ENCODE results near the gene RABL2B.
A peak's percentile ranks its signal among the peaks of the same experiment; 100 is the strongest.

RABL2B gene

DNA sequence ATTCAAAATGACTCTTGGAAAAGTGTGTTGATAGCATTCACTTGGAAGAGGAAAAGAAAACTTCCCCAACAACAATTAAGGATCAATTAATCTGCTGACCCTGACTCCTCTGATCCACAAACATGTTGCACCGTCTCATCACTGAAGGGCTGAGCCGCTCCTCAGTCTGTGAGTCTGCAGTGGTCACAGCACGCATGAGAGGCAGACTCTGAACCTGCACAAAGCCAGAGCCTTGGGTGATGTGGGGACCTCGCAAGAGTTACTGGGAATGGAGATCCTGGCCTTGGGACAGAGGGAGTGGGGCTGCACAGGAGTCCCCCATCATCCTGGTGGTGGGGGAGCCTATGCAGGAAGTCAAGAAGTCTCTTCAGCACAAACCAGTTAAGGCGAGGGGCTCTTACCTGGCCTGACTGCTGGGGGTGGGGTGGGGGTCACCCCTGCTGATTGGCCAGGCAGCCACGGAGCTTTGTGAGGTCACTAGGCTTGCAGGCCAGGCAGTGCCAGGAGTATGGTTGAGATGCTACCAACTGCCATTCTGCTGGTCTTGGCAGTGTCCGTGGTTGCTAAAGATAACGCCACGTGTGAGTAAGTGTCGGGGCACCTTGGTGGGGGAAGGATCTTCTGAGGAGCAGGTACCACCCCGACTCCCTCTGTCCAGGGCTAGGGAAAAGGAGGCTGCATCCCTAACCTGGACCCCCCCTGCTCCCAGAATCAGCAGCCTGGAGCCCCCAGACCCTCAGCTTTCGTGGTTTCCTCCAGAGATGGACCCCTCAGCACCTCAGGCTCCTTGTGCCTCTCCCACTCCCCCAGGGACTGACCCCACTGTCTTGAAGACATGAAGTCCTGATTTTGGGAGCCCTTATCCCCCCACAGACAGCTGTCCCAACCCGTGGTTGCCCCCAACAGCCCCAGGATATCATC is 45.4 kb downstream of the RABL2B start, which contains the start of gene ACR:
Gene ACR (plus strand): TSS at position 477 of the 921 bp plus-strand sequence. CDS start 32 bp downstream, at position 509.
- H3K9me3 ChIP-seq, result no peaks in the 10 kb centered on the region
- no peaks in the 10 kb centered on the region for H3K36me3 ChIP-seq
- H3K4me1 ChIP-seq, result peaks cover 0 to 6% (median 0%) of the 10 kb centered on the region in 4 donors
- DNase-seq, result peak in 1 of 2 donors; percentile 21
- intact Hi-C loops (cut with DNase I; ENCODE audit: low total_unique reads), result no loop called here
- TF ChIP-seq, protein P1, sequence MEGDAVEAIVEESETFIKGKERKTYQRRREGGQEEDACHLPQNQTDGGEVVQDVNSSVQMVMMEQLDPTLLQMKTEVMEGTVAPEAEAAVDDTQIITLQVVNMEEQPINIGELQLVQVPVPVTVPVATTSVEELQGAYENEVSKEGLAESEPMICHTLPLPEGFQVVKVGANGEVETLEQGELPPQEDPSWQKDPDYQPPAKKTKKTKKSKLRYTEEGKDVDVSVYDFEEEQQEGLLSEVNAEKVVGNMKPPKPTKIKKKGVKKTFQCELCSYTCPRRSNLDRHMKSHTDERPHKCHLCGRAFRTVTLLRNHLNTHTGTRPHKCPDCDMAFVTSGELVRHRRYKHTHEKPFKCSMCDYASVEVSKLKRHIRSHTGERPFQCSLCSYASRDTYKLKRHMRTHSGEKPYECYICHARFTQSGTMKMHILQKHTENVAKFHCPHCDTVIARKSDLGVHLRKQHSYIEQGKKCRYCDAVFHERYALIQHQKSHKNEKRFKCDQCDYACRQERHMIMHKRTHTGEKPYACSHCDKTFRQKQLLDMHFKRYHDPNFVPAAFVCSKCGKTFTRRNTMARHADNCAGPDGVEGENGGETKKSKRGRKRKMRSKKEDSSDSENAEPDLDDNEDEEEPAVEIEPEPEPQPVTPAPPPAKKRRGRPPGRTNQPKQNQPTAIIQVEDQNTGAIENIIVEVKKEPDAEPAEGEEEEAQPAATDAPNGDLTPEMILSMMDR (IDR thresholded peaks at IDR 0.05), result no peak
- no peak within 1 kb of the TSS for H3K4me3 ChIP-seq
- H3K27me3 ChIP-seq, result peaks cover 0 to 49% of the 10 kb centered on the region in 2 donors
- H3K27ac ChIP-seq, result no peak within 1 kb of the TSS

DNA sequence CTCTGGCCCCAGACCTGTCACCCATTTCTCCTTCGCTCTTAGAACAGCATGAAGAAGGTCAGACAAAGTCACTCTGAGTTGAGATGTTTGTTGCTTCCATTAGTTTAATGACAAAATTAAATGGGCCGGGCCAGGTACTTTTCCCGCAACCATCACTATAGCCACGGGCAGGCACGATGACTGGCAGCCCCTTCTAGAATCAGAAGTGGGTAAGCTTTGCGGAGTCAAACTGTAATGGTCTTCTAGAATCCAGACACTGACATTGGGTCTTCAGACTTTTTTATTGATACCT is 47.8 kb downstream of the RABL2B start:
- no peaks in the 10 kb centered on the region for H3K9me3 ChIP-seq
- H3K27ac ChIP-seq, result no peak overlapping the region
- peaks cover 0 to 68% of the 10 kb centered on the region in 2 donors for H3K27me3 ChIP-seq
- H3K4me1 ChIP-seq, result peaks cover 0 to 6% (median 0%) of the 10 kb centered on the region in 4 donors
- no peak for DNase-seq
- H3K36me3 ChIP-seq, result no peaks in the 10 kb centered on the region
- intact Hi-C loops (cut with DNase I; ENCODE audit: low total_unique reads), result no loop called here
- TF ChIP-seq, protein P1 (IDR thresholded peaks at IDR 0.05), result no peak
- H3K4me3 ChIP-seq, result no peak overlapping the region

DNA sequence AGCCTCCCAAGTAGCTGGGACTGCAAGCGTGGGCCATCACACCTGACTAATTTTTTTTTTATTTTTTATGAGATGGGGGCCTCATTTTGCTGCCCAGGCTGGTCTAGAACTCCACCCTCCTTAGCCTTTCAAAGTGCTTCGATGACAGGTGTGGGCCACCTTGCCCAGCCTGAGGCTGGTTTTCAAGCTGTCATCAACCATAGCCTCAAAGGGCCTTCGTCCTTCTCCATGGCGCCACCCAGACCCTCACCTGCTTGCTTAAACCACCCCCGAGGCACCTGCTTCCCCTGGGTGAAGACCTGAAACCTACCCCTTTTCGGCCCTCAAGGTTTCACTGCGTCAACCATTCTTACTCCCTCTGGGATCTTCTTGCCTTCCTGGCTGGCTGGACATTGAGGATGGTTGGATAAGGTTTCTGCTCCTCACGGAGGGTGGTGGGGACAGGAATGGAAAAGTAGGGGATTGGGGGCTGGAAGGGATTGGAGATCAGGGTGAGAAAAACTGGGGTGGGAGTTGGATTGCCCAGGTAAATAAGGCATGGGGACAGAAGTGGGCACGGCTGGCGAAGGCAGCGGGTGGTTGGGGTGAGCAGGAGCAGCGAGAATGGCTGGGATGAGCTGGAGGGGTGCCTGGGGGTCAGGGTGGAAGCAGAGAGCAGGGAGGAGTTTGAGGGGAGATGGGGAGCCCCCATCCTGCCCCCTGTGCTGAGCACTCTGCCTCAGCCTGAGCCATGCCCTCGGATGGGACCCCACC is 48.3 kb downstream of the RABL2B start:
- H3K9me3 ChIP-seq, result no peaks in the 10 kb centered on the region
- TF ChIP-seq, protein P1 (IDR thresholded peaks at IDR 0.05), result no peak
- H3K36me3 ChIP-seq, result no peaks in the 10 kb centered on the region
- H3K4me3 ChIP-seq, result no peak overlapping the region
- DNase-seq, result peak in 1 of 2 donors; percentile 48
- peaks cover 0 to 70% of the 10 kb centered on the region in 2 donors for H3K27me3 ChIP-seq
- intact Hi-C loops (cut with DNase I; ENCODE audit: low total_unique reads), result no loop called here
- no peak overlapping the region for H3K27ac ChIP-seq
- peaks cover 0 to 6% (median 0%) of the 10 kb centered on the region in 4 donors for H3K4me1 ChIP-seq

DNA sequence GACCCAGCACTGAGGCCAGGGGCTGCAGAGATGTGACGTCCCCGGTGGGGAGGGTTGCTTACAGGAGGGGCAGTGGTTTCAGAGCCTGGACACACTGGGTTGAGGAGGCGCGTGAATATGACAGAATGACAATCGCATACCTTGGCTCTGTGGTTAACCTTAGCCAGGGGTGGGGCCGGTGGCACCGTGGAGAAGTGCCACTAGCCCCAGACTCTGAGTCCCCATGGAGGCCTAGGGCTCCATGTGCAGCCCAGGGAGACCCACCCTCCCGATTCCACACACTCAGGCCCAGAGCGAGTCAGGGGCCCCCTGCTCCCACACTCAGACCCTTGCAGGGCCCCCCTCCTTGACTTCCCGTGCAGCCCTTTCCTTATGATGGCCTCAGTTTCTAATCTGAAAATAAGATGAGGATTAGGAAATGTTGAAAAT is 49.1 kb downstream of the RABL2B start:
- no peak overlapping the region for H3K4me3 ChIP-seq
- H3K9me3 ChIP-seq, result no peaks in the 10 kb centered on the region
- no peak for DNase-seq
- H3K27me3 ChIP-seq, result peaks cover 0 to 70% of the 10 kb centered on the region in 2 donors
- TF ChIP-seq, protein P1 (IDR thresholded peaks at IDR 0.05), result no peak
- H3K4me1 ChIP-seq, result peaks cover 0 to 6% (median 0%) of the 10 kb centered on the region in 4 donors
- no peak overlapping the region for H3K27ac ChIP-seq
- intact Hi-C loops (cut with DNase I; ENCODE audit: low total_unique reads), result no loop called here
- no peaks in the 10 kb centered on the region for H3K36me3 ChIP-seq

DNA sequence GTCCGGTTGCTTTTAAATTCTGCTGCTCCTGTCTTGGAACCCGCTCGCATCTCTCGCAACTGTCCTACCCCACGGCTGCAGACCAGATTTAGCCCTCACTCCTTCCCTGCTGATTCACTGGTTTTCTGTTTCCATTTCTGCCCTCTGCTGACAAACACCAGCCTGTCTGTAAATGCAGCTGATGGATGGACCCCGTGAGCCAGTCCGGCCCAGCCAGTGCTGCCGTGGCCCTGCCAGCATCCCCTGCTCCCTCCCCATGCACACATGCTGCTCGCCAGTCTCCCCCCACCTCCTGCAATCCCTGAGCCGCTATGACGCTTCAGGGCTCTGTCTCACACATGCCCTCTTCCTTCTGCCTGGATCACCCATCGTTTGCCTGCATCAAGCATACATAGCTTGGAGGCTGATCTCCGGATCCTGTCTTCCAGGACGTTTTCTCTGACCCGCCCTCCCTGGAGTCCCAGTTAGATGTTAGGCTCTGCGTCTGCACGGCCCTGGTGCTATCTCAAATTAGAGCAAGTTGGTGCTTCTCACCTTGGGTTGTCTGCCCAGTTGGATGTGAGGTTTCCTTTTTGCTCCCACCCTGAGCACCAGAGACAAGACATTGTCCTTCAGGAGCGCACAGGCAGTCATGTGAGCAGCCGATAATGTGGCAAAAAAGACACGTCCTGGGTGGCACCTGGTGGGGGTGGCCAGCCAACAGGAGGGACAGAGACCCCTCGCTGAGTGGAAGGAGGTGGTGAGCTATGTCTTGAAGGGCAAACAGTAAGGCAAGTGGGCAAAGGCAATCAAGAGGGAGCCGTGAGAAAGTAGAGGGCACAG is 49.7 kb downstream of the RABL2B start:
- peak; percentile 20 to 41 for DNase-seq
- intact Hi-C loops (cut with DNase I; ENCODE audit: low total_unique reads), result no loop called here

More for the DNA sequence above, 49.7 kb downstream of the RABL2B start:
- peaks cover 0 to 6% (median 0%) of the 10 kb centered on the region in 4 donors for H3K4me1 ChIP-seq
- no peaks in the 10 kb centered on the region for H3K36me3 ChIP-seq
- no peak overlapping the region for H3K27ac ChIP-seq
- no peaks in the 10 kb centered on the region for H3K9me3 ChIP-seq
- no peak overlapping the region for H3K4me3 ChIP-seq
- TF ChIP-seq, protein P1 (IDR thresholded peaks at IDR 0.05), result no peak
- peaks cover 0 to 70% of the 10 kb centered on the region in 2 donors for H3K27me3 ChIP-seq

All from tibial artery (tissue), 4 donors.